ENCODE data around the gene NKD1. TPM values are rescaled to one million over a fixed set of nuclear protein-coding genes. Genes with fewer than 3 reads are reported as not detected.
A peak's percentile ranks its signal among the peaks of the same experiment; 100 is the strongest.

Gene NKD1
- 0.86 and 1.8 TPM in 2 replicates for total RNA-seq
- polyA plus RNA-seq = 0.45 and 1.4 TPM in 2 replicates

GRCh38 chr16:50548125-50548908 lies at the start of gene NKD1:
TSS of gene NKD1 (plus strand) at chr16:50548396. CDS start at chr16:50548554, 158 bp downstream.
- no peaks in the 10 kb centered on the region for H3K4me1 ChIP-seq (ENCODE audit: low read depth)
- peak; percentile 55 to 91 for DNase-seq (ENCODE audit: low read depth in 1 of 2, low spot score in 1 of 2)
- no peaks in the 10 kb centered on the region for H3K36me3 ChIP-seq
- H3K27ac ChIP-seq = no peak within 1 kb of the TSS
- H3K4me3 ChIP-seq = peak within 1 kb of the TSS; percentile 68
- H3K27me3 ChIP-seq = peaks cover 60% of the 10 kb centered on the region
- H3K9me3 ChIP-seq (ENCODE audit: low read depth) = no peaks in the 10 kb centered on the region
- no peak for TF ChIP-seq CTCF (IDR thresholded peaks at IDR 0.05; ENCODE audit: low read depth, low read length)

- TF ChIP-seq CTCF (IDR thresholded peaks at IDR 0.05; ENCODE audit: low read depth, low read length) = no peak
- H3K36me3 ChIP-seq = no peaks in the 10 kb centered on the region
- peak in 1 of 2 donors; percentile 20 for DNase-seq (ENCODE audit: low read depth in 1 of 2, low spot score in 1 of 2)
- H3K27ac ChIP-seq = no peak overlapping the region
- no peaks in the 10 kb centered on the region for H3K9me3 ChIP-seq (ENCODE audit: low read depth)
- H3K27me3 ChIP-seq = peaks cover 24% of the 10 kb centered on the region
- H3K4me3 ChIP-seq = no peak overlapping the region
- no peaks in the 10 kb centered on the region for H3K4me1 ChIP-seq (ENCODE audit: low read depth)
These were observed 49.6 kb upstream of the NKD1 start for GRCh38 chr16:50498431-50499155.

GRCh38 chr16:50499254-50499653 lies 48.9 kb upstream of the NKD1 start:
- H3K36me3 ChIP-seq = no peaks in the 10 kb centered on the region
- no peak for DNase-seq (ENCODE audit: low read depth in 1 of 2, low spot score in 1 of 2)
- peaks cover 29% of the 10 kb centered on the region for H3K27me3 ChIP-seq
- no peak overlapping the region for H3K4me3 ChIP-seq
- H3K27ac ChIP-seq = no peak overlapping the region
- H3K4me1 ChIP-seq (ENCODE audit: low read depth) = no peaks in the 10 kb centered on the region
- H3K9me3 ChIP-seq (ENCODE audit: low read depth) = no peaks in the 10 kb centered on the region
- TF ChIP-seq CTCF (IDR thresholded peaks at IDR 0.05; ENCODE audit: low read depth, low read length) = no peak

- no peaks in the 10 kb centered on the region for H3K4me1 ChIP-seq (ENCODE audit: low read depth)
- DNase-seq (ENCODE audit: low read depth in 1 of 2, low spot score in 1 of 2) = no peak
- H3K4me3 ChIP-seq = no peak overlapping the region
- H3K36me3 ChIP-seq = no peaks in the 10 kb centered on the region
- H3K27ac ChIP-seq = no peak overlapping the region
- peaks cover 36% of the 10 kb centered on the region for H3K27me3 ChIP-seq
- TF ChIP-seq CTCF (IDR thresholded peaks at IDR 0.05; ENCODE audit: low read depth, low read length) = no peak
- H3K9me3 ChIP-seq (ENCODE audit: low read depth) = no peaks in the 10 kb centered on the region
These were observed 47.9 kb upstream of the NKD1 start for GRCh38 chr16:50500171-50500874.

- peaks cover 40% of the 10 kb centered on the region for H3K27me3 ChIP-seq
- no peaks in the 10 kb centered on the region for H3K36me3 ChIP-seq
- H3K4me3 ChIP-seq = no peak overlapping the region
- no peak for TF ChIP-seq CTCF (IDR thresholded peaks at IDR 0.05; ENCODE audit: low read depth, low read length)
- H3K4me1 ChIP-seq (ENCODE audit: low read depth) = no peaks in the 10 kb centered on the region
- H3K27ac ChIP-seq = no peak overlapping the region
- H3K9me3 ChIP-seq (ENCODE audit: low read depth) = no peaks in the 10 kb centered on the region
- no peak for DNase-seq (ENCODE audit: low read depth in 1 of 2, low spot score in 1 of 2)
These were observed 46.9 kb upstream of the NKD1 start for GRCh38 chr16:50501251-50501650.
